Keratinocyte (primary cell): ENCODE data around the gene DZIP1L. TPM values are rescaled to one million over a fixed set of nuclear protein-coding genes. Genes with fewer than 3 reads are reported as not detected.
"Not testable (repeated sequence)": the region's sequence is repeated elsewhere in the genome, so short reads cannot be mapped to it uniquely, and the experiment has no call there.

Experiments
- DNase-seq: peaks from one replicate; pipeline ENCODE4 v3.0.0-alpha.2; 2011; ENCODE audit warnings: low read depth, missing footprints, low spot score
- FAIRE-seq: peaks from 2 replicates; lab custom pipeline; 2011; peaks lifted over from hg19 to GRCh38; lab: Jason Lieb, UNC
- H2AFZ ChIP-seq: 2 replicates; pipeline ENCODE4 v1.6.0; 2012; ENCODE audit warnings: low read length, control low read depth, inconsistent platforms; ENCODE audit not compliant: control insufficient read depth
- H3K27ac ChIP-seq: 2 replicates; pipeline ENCODE4 v1.5.1; 2011; ENCODE audit warnings: low read length; ENCODE audit not compliant: control insufficient read depth, insufficient read depth
- H3K27me3 ChIP-seq: 3 replicates; pipeline ENCODE4 v1.6.0; 2011; ENCODE audit warnings: low read length; ENCODE audit not compliant: control insufficient read depth, insufficient read depth; ENCODE audit errors: extremely low read depth
- H3K36me3 ChIP-seq, 2 experiments: 2 replicates in 1 of 2; 3 replicates in 1 of 2; pipeline ENCODE4 v1.5.1; 2011; ENCODE audit warnings: low read length in 2 of 2, mild to moderate bottlenecking in 1 of 2; ENCODE audit not compliant: control insufficient read depth in 2 of 2, insufficient read depth in 2 of 2; ENCODE audit errors: extremely low read depth in 1 of 2
- H3K4me1 ChIP-seq: 3 replicates; pipeline ENCODE4 v1.5.1; 2011; ENCODE audit warnings: low read length; ENCODE audit not compliant: control insufficient read depth, insufficient read depth; ENCODE audit errors: extremely low read depth
- H3K4me2 ChIP-seq: 3 replicates; pipeline ENCODE4 v1.6.0; 2011; ENCODE audit warnings: low read depth, low read length; ENCODE audit not compliant: control insufficient read depth, insufficient read depth; ENCODE audit errors: extremely low read depth
- H3K4me3 ChIP-seq, 3 experiments: fragments of 200-600 bp in 1 of 3; sonication (generic) in 1 of 3; 2 replicates in 2 of 3; 3 replicates in 1 of 3; pipeline ENCODE4 v1.5.1; 2011 to 2016; ENCODE audit warnings: low read length in 3 of 3, mild to moderate bottlenecking in 3 of 3, control low read depth in 2 of 3, inconsistent platforms in 1 of 3, low read depth in 1 of 3, mixed read lengths in 1 of 3, mixed run types in 1 of 3, moderate library complexity in 1 of 3; ENCODE audit not compliant: control insufficient read depth in 2 of 3, insufficient read depth in 2 of 3; ENCODE audit errors: extremely low read depth in 1 of 3
- H3K79me2 ChIP-seq: 2 replicates; pipeline ENCODE4 v1.6.0; 2012; ENCODE audit warnings: low read length; ENCODE audit not compliant: control insufficient read depth, insufficient read depth
- H3K9ac ChIP-seq: 3 replicates; pipeline ENCODE4 v1.6.0; 2011; ENCODE audit warnings: low read length; ENCODE audit not compliant: control insufficient read depth, insufficient read depth; ENCODE audit errors: extremely low read depth
- H3K9me1 ChIP-seq: 3 replicates; pipeline ENCODE4 v1.6.0; 2011; ENCODE audit warnings: low read length; ENCODE audit not compliant: control insufficient read depth, insufficient read depth; ENCODE audit errors: extremely low read depth
- H3K9me3 ChIP-seq: 2 replicates; pipeline ENCODE4 v1.5.1; 2012; ENCODE audit warnings: low read depth, low read length; ENCODE audit not compliant: control insufficient read depth
- H4K20me1 ChIP-seq: 3 replicates; pipeline ENCODE4 v1.6.0; 2011; ENCODE audit warnings: low read length; ENCODE audit not compliant: control insufficient read depth, insufficient read depth; ENCODE audit errors: extremely low read depth
- EZH2 ChIP-seq: IDR thresholded peaks from one replicate; pipeline ENCODE4 v1.6.1; 2012; ENCODE audit warnings: inconsistent platforms, mild to moderate bottlenecking, low read length, moderate library complexity
- dilution Hi-C: fragments of 300-500 bp; cut with MboI; formaldehyde crosslinking; loops from one replicate; pipeline ENCODE4 v1.7.0; 2020; ENCODE audit warnings: low sequenced_read_pairs; ENCODE audit not compliant: extremely low pct_ligation_motif_present
- polyA plus RNA-seq, 5 experiments: library from polyadenylated mRNA; depleted of rRNA in 3 of 5; stranded (reverse) in 3 of 5; stranded (forward) in 1 of 5; unstranded in 1 of 5; fragments of >200 nt; gene quantifications; 1 replicate in 1 of 5; 2 replicates in 3 of 5; 3 replicates in 1 of 5; pipeline versions ENCODE4 v1.2.1 to v1.2.3, GENCODE V29; 2011 to 2012; ENCODE audit warnings: missing spikeins in 2 of 5, low read depth in 1 of 5, low replicate concordance in 1 of 5
- TF ChIP-seq, protein P1 (sequence below), 3 experiments: IDR thresholded peaks in 1 of 3; conservative IDR thresholded peaks in 1 of 3; optimal IDR thresholded peaks in 1 of 3; 2 replicates in 2 of 3; 3 replicates in 1 of 3; pipeline versions ENCODE3 to v1.5.1; 2011; ENCODE audit warnings: low read length in 3 of 3, mild to moderate bottlenecking in 3 of 3, moderate library complexity in 2 of 3, control low read depth in 1 of 3, inconsistent platforms in 1 of 3; ENCODE audit not compliant: insufficient read depth in 2 of 3; ENCODE audit errors: extremely low read depth in 1 of 3

The DZIP1L gene
- polyA plus RNA-seq, 1 donor (not counting 4 experiments of a cell fraction or from before 2014, with no cell fraction given): 1.7 TPM

DNA sequence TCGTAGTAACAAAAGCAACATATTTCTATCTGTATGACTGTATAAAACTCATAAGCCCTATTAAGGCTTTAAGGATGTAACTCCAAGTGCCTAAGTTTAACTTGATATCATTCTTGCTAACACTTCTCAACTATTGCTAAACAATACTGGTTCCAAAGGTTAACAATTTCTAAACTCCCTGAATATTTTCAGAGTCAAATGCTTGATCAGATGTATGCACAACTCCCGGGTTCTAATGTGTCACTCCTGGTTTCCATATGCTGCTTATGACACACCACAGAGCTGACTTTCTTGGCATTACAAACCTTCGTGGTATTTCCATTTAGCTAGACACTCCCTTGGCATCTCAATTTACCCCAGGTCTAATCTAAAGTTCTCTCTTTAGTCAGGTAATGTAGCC lies 26.3 kb downstream of the DZIP1L start:
- TF ChIP-seq, protein P1, sequence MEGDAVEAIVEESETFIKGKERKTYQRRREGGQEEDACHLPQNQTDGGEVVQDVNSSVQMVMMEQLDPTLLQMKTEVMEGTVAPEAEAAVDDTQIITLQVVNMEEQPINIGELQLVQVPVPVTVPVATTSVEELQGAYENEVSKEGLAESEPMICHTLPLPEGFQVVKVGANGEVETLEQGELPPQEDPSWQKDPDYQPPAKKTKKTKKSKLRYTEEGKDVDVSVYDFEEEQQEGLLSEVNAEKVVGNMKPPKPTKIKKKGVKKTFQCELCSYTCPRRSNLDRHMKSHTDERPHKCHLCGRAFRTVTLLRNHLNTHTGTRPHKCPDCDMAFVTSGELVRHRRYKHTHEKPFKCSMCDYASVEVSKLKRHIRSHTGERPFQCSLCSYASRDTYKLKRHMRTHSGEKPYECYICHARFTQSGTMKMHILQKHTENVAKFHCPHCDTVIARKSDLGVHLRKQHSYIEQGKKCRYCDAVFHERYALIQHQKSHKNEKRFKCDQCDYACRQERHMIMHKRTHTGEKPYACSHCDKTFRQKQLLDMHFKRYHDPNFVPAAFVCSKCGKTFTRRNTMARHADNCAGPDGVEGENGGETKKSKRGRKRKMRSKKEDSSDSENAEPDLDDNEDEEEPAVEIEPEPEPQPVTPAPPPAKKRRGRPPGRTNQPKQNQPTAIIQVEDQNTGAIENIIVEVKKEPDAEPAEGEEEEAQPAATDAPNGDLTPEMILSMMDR (optimal IDR thresholded peaks at IDR 0.05 in 1 of 3, IDR thresholded peaks at IDR 0.05 in 1 of 3, conservative IDR thresholded peaks at IDR 0.05 in 1 of 3; ENCODE audit: extremely low read depth in 1 of 3, insufficient read depth in 2 of 3, low read length in 3 of 3): no peak
- TF ChIP-seq EZH2: no peak
- H3K9me1 ChIP-seq: no peaks in the 10 kb centered on the region
- FAIRE-seq (peak; percentile 53), DNase-seq (peak; percentile 42)
- H3K4me1 ChIP-seq: peaks cover 12% of the 10 kb centered on the region
- H3K9ac ChIP-seq: no peak overlapping the region
- no peaks in the 10 kb centered on the region for H3K79me2 ChIP-seq
- peak overlapping the region; percentile 37 for H3K4me2 ChIP-seq
- H3K4me3 ChIP-seq: no peak overlapping the region
- H2AFZ ChIP-seq: no peak overlapping the region
- no peaks in the 10 kb centered on the region for H3K9me3 ChIP-seq
- H3K36me3 ChIP-seq: peaks cover 1 to 4% of the 10 kb centered on the region in 2 experiments
- no peaks in the 10 kb centered on the region for H3K27me3 ChIP-seq
- dilution Hi-C loops: no loop called here
- peak overlapping the region; percentile 30 for H3K27ac ChIP-seq
- no peaks in the 10 kb centered on the region for H4K20me1 ChIP-seq

GRCh38 chr3:138085745-138086144 lies 29.7 kb downstream of the DZIP1L start:
- H3K27me3 ChIP-seq, H3K9me3 ChIP-seq, H3K4me3 ChIP-seq, H3K4me2 ChIP-seq, H3K27ac ChIP-seq, H3K36me3 ChIP-seq, H3K9me1 ChIP-seq, H2AFZ ChIP-seq, DNase-seq, H3K9ac ChIP-seq, H3K79me2 ChIP-seq, dilution Hi-C loops, H4K20me1 ChIP-seq, FAIRE-seq: not testable (repeated sequence)
- H3K4me1 ChIP-seq: peaks cover 32% of the 10 kb centered on the region

DNA sequence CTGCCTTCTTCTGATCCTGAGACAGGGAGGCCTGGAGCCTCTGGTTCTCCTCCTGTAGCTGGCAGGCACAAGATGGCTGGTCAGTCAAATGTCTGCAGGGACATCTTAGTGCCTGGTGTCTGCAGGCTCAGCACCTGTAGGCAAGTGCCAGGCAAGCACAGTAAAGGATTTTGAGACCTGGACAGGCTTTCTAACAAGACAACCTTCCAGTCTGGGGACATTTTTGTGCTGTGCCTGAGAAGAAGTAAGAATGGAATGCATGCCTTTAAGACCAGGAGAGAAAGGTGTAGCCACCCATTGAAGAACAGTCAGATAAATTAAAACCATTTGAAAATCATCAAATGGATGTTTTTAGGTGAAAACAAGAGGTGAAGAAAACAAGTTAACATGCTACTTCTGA lies 31.2 kb downstream of the DZIP1L start:
- dilution Hi-C loops: no loop called here
- H3K9me1 ChIP-seq: peaks cover 8% of the 10 kb centered on the region
- no peak overlapping the region for H3K27ac ChIP-seq
- H3K4me1 ChIP-seq: peaks cover 28% of the 10 kb centered on the region
- no peak for TF ChIP-seq EZH2
- no peak overlapping the region for H3K9ac ChIP-seq
- no peak overlapping the region for H3K4me3 ChIP-seq
- no peak overlapping the region for H2AFZ ChIP-seq
- no peaks in the 10 kb centered on the region for H3K27me3 ChIP-seq
- no peaks in the 10 kb centered on the region for H3K79me2 ChIP-seq
- H3K9me3 ChIP-seq: no peaks in the 10 kb centered on the region
- DNase-seq: no peak
- H3K4me2 ChIP-seq: no peak overlapping the region
- FAIRE-seq: no peak
- H4K20me1 ChIP-seq: no peaks in the 10 kb centered on the region
- peaks cover 1 to 4% of the 10 kb centered on the region in 2 experiments for H3K36me3 ChIP-seq
